HG03342 (cell line): ENCODE measurements around the gene SRP19.
A peak's percentile ranks its signal among the peaks of the same experiment; 100 is the strongest.
"Not testable (repeated sequence)": the region's sequence is repeated elsewhere in the genome, so short reads cannot be mapped to it uniquely, and the experiment has no call there.

Experiments
- ATAC-seq: cut with Tn5 transposase; IDR thresholded peaks from one replicate; pipeline ENCODE4 v1.9.1; 2021; ENCODE audit warnings: mild to moderate bottlenecking, moderate library complexity; ENCODE audit not compliant: unreplicated experiment

SRP19 gene

GRCh38 chr5:112860929-112861637 is at the start of gene SRP19:
TSS of gene SRP19 (plus strand) at chr5:112861287. CDS start at chr5:112861377, 90 bp downstream.
- ATAC-seq = peak; percentile 99

GRCh38 chr5:112812549-112812948 is 48.5 kb upstream of the SRP19 start:
- no peak for ATAC-seq

- no peak for ATAC-seq
Observed at GRCh38 chr5:112820246-112820645, 40.8 kb upstream of the SRP19 start.

GRCh38 chr5:112822456-112822855 is 38.6 kb upstream of the SRP19 start:
- no peak for ATAC-seq

- no peak for ATAC-seq
Observed at GRCh38 chr5:112823181-112823580, 37.9 kb upstream of the SRP19 start.

- ATAC-seq = no peak
Observed at GRCh38 chr5:112823656-112824055, 37.4 kb upstream of the SRP19 start.

GRCh38 chr5:112824197-112824596 is 36.9 kb upstream of the SRP19 start:
- ATAC-seq = no peak

- ATAC-seq = no peak
Observed at GRCh38 chr5:112830378-112830777, 30.7 kb upstream of the SRP19 start.

GRCh38 chr5:112833971-112834370 is 27.1 kb upstream of the SRP19 start:
- no peak for ATAC-seq

GRCh38 chr5:112844489-112844888 is 16.6 kb upstream of the SRP19 start:
- ATAC-seq = no peak

- ATAC-seq = no peak
Observed at GRCh38 chr5:112846556-112846955, 14.5 kb upstream of the SRP19 start.

- no peak for ATAC-seq
Observed at GRCh38 chr5:112847306-112847705, 13.8 kb upstream of the SRP19 start.

- ATAC-seq = peak; percentile 100
Observed at GRCh38 chr5:112848116-112848811, 12.8 kb upstream of the SRP19 start.

GRCh38 chr5:112849912-112850311 is 11.2 kb upstream of the SRP19 start:
- ATAC-seq = no peak

- ATAC-seq = no peak
Observed at GRCh38 chr5:112854651-112855050, 6.4 kb upstream of the SRP19 start.

GRCh38 chr5:112857866-112858265 is 3.2 kb upstream of the SRP19 start:
- ATAC-seq = no peak

GRCh38 chr5:112860571-112860928 is 537 bp upstream of the SRP19 start:
- not testable (repeated sequence) for ATAC-seq

GRCh38 chr5:112861638-112861985 is 525 bp downstream of the SRP19 start:
- ATAC-seq = no peak

- ATAC-seq = no peak
Observed at GRCh38 chr5:112862085-112862484, 998 bp downstream of the SRP19 start.

GRCh38 chr5:112863549-112863948 is 2.5 kb downstream of the SRP19 start:
- ATAC-seq = no peak

- no peak for ATAC-seq
Observed at GRCh38 chr5:112865128-112865527, 4.0 kb downstream of the SRP19 start.

- ATAC-seq = no peak
Observed at GRCh38 chr5:112866739-112867138, 5.7 kb downstream of the SRP19 start.

GRCh38 chr5:112867411-112867810 is 6.3 kb downstream of the SRP19 start:
- no peak for ATAC-seq
